HepG2 (cell line): ENCODE measurements around the gene ATL2. TPM values are rescaled to one million over a fixed set of nuclear protein-coding genes. Genes with fewer than 3 reads are reported as not detected.

ENCODE experiments used
- ATAC-seq: fragments of 200-7000 bp; cut with Tn5 transposase; 3 replicates; pipeline ENCODE4 v1.9.1; 2020; ENCODE audit warnings: mild to moderate bottlenecking, moderate library complexity
- BruUV-seq: library from RNA; stranded (reverse); fragments of 400-500 nt; replicated peaks from 2 replicates; lab custom pipeline; 2021; lab: Mats Ljungman, UMichigan
- CTCF ChIA-PET: fragments of 300-600 bp; formaldehyde crosslinking; extraction: SDS; loops from one replicate; lab custom pipeline; 2021; ENCODE audit warnings: low total read pairs, inconsistent platforms, low intra/inter-chr PET ratio; lab: Yijun Ruan, JAX
- POLR2A ChIA-PET: fragments of 350-600 bp; sonication (Branson Sonifier 250); formaldehyde crosslinking; loops from one replicate; lab custom pipeline; 2020; ENCODE audit warnings: antibody characterized with exemption, inconsistent platforms; lab: Yijun Ruan, JAX
- DNase-seq: peaks from one replicate; pipeline ENCODE4 v3.0.0-alpha.2; 2015; ENCODE audit warnings: low spot score
- FAIRE-seq: peaks from 3 replicates; lab custom pipeline; 2011; peaks lifted over from hg19 to GRCh38; lab: Jason Lieb, UNC
- H2AFZ ChIP-seq: one replicate; pipeline ENCODE4 v1.6.1; 2011; ENCODE audit warnings: low read length, inconsistent platforms
- H3K27ac ChIP-seq: fragments of 300-600 bp; 3 replicates; pipeline ENCODE4 v1.8.0; 2011; ENCODE audit warnings: mixed run types, mild to moderate bottlenecking, mixed read lengths, low read length, inconsistent platforms; ENCODE audit not compliant: insufficient read depth; ENCODE audit errors: extremely low read length
- H3K27me3 ChIP-seq, 2 experiments: fragments of 200-600 bp in 1 of 2; 2 replicates in 1 of 2; 3 replicates in 1 of 2; pipeline versions ENCODE4 v1.6.0 to v1.8.0; 2011; ENCODE audit warnings: low read length in 2 of 2, mild to moderate bottlenecking in 2 of 2, moderate library complexity in 2 of 2, inconsistent platforms in 1 of 2; ENCODE audit not compliant: insufficient read depth in 2 of 2, control insufficient read depth in 1 of 2
- H3K36me3 ChIP-seq, 2 experiments: fragments of 200-600 bp in 1 of 2; replicated peaks in 1 of 2; 2 replicates in 1 of 2; 3 replicates in 1 of 2; pipeline versions ENCODE4 v1.5.1 to v1.8.0; 2011; ENCODE audit warnings: low read length in 2 of 2, inconsistent platforms in 1 of 2; ENCODE audit not compliant: insufficient read depth in 2 of 2, control insufficient read depth in 1 of 2
- H3K4me1 ChIP-seq: 2 replicates; pipeline ENCODE4 v1.5.1; 2012; ENCODE audit warnings: low read length, inconsistent platforms; ENCODE audit not compliant: insufficient read depth
- H3K4me2 ChIP-seq: 2 replicates; pipeline ENCODE4 v1.6.0; 2011; ENCODE audit warnings: low read depth, low read length, inconsistent platforms
- H3K4me3 ChIP-seq, 3 experiments: fragments of 200-600 bp in 1 of 3; sonication (generic), shearing (Covaris generic) in 1 of 3; replicated peaks in 1 of 3; 2 replicates each; pipeline ENCODE4 v1.5.1; 2011 to 2016; ENCODE audit warnings: low read length in 3 of 3, inconsistent platforms in 2 of 3, low read depth in 2 of 3, mild to moderate bottlenecking in 2 of 3, control low read depth in 1 of 3, mixed read lengths in 1 of 3; ENCODE audit not compliant: insufficient read depth in 1 of 3
- H3K79me2 ChIP-seq: one replicate; pipeline ENCODE4 v1.6.1; 2011; ENCODE audit warnings: low read length, inconsistent platforms; ENCODE audit not compliant: insufficient read depth
- H3K9ac ChIP-seq: 2 replicates; pipeline ENCODE4 v1.6.0; 2011; ENCODE audit warnings: mild to moderate bottlenecking, low read depth, low read length, inconsistent platforms; ENCODE audit not compliant: insufficient read depth
- H3K9me3 ChIP-seq: 2 replicates; pipeline ENCODE4 v1.5.1; 2012; ENCODE audit warnings: mild to moderate bottlenecking, low read length
- H4K20me1 ChIP-seq: 2 replicates; pipeline ENCODE4 v1.6.0; 2011; ENCODE audit warnings: inconsistent platforms, mild to moderate bottlenecking, low read length, moderate library complexity; ENCODE audit not compliant: insufficient read depth
- EED ChIP-seq: sonication (generic); formaldehyde crosslinking; IDR thresholded peaks from 2 replicates; pipeline ENCODE4 v1.5.0; 2020; ENCODE audit warnings: mild to moderate bottlenecking, missing genetic modification reagents
- FOXA3 ChIP-seq: IDR thresholded peaks from 2 replicates; pipeline ENCODE4 v1.6.1; 2016; ENCODE audit warnings: missing genetic modification reagents, missing compliant biosample characterization
- MTF2 ChIP-seq: sonication (generic); formaldehyde crosslinking; IDR thresholded peaks from 2 replicates; pipeline ENCODE4 v1.5.0; 2020; ENCODE audit warnings: missing genetic modification reagents, borderline replicate concordance
- USF2 ChIP-seq, 2 experiments: sonication (generic) in 1 of 2; formaldehyde crosslinking in 1 of 2; IDR thresholded peaks; 2 replicates each; pipeline versions ENCODE4 v1.5.1 to v1.6.1; 2011 to 2020; ENCODE audit warnings: borderline replicate concordance in 1 of 2, low read depth in 1 of 2, low read length in 1 of 2, mild to moderate bottlenecking in 1 of 2, missing genetic modification reagents in 1 of 2, moderate library complexity in 1 of 2
- ZMAT3 ChIP-seq: sonication (generic); formaldehyde crosslinking; conservative IDR thresholded peaks from 2 replicates; pipeline ENCODE4 v1.7.0; 2021; ENCODE audit warnings: missing genetic modification reagents
- ZNF598 ChIP-seq: sonication (generic); formaldehyde crosslinking; IDR thresholded peaks from 2 replicates; pipeline ENCODE4 v1.5.1; 2020; ENCODE audit warnings: mild to moderate bottlenecking, missing genetic modification reagents, borderline replicate concordance
- ZNF614 ChIP-seq: IDR thresholded peaks from 2 replicates; pipeline ENCODE4 v1.6.1; 2018; ENCODE audit warnings: missing biosample characterization, missing genetic modification reagents, inconsistent platforms, borderline replicate concordance
- WGBS: methylation state at CpG from one replicate; pipeline ENCODE4 v1.1.6; 2017; ENCODE audit warnings: low lambda C conversion rate; 5-methylcytosine and 5-hydroxymethylcytosine counted together
- in situ Hi-C: cut with HindIII; loops from 2 replicates; pipeline ENCODE4 v1.10.0; 2017; ENCODE audit warnings: low pct_unique_long_range_greater_than_20kb; ENCODE audit not compliant: extremely low pct_ligation_motif_present
- intact Hi-C: fragments of 100-400 bp; cut with micrococcal nuclease; formaldehyde crosslinking; loops from one replicate; pipeline ENCODE4 v1.10.0; 2022; ENCODE audit not compliant: unreplicated experiment
- polyA plus RNA-seq, 8 experiments: library from polyadenylated mRNA; depleted of rRNA in 3 of 8; stranded (reverse) in 7 of 8; unstranded in 1 of 8; fragments of >200 nt; fragmentation: Illumina TruSeq in 4 of 8; extraction: Trizol in 4 of 8; gene quantifications; 2 replicates each; pipeline versions ENCODE4 v1.2.1 to v1.2.3, GENCODE V29; 2011 to 2016; ENCODE audit warnings: low read depth in 4 of 8, missing spikeins in 1 of 8, mixed read lengths in 1 of 8; ENCODE audit not compliant: insufficient read depth in 1 of 8
- total RNA-seq, 5 experiments: library from RNA; depleted of rRNA; stranded (reverse); fragments of >200 nt; fragmentation: Illumina TruSeq; extraction: Trizol; gene quantifications; 2 replicates each; pipeline ENCODE4 v1.2.3, GENCODE V29; 2016; ENCODE audit warnings: low read depth in 1 of 5

Gene ATL2
- total and polyA plus RNA-seq, 2 of the 13 experiments (the other 11 are each of a cell fraction or from before 2014, with no cell fraction given), result 56.5 to 119 TPM

GRCh38 chr2:38254796-38255195 lies 122.3 kb downstream of the ATL2 start:
- in situ Hi-C loops, result no loop called here
- intact Hi-C loops, result no loop called here
- no peak for TF ChIP-seq MTF2 (CRISPR knock-in tag)
- no peak for TF ChIP-seq EED (CRISPR knock-in tag)
- no peak for TF ChIP-seq ZNF598 (CRISPR knock-in tag)
- no peak for TF ChIP-seq USF2 (IDR thresholded peaks at IDR 0.05; ENCODE audit: low read depth, low read length)
- TF ChIP-seq USF2 (CRISPR knock-in tag; IDR thresholded peaks at IDR 0.05; ENCODE audit: borderline replicate concordance), result no peak
- no peak for TF ChIP-seq FOXA3 (CRISPR knock-in tag)
- TF ChIP-seq, all 625 proteins: peak for 0
- no peak overlapping the region for H3K4me2 ChIP-seq
- no peaks in the 10 kb centered on the region for H3K36me3 ChIP-seq
- WGBS, result 41% methylated on average over 5 of the region's 5 CpGs
- DNase-seq (no peak), ATAC-seq (no peak), FAIRE-seq (no peak)
- H3K9ac ChIP-seq, result no peak overlapping the region
- no TSS peak for BruUV-seq
- no peak overlapping the region for H3K4me3 ChIP-seq
- ChIA-PET POLR2A (no interaction called here), CTCF (no interaction called here)
- H3K4me1 ChIP-seq, result no peaks in the 10 kb centered on the region
- no peaks in the 10 kb centered on the region for H4K20me1 ChIP-seq
- H3K79me2 ChIP-seq, result no peaks in the 10 kb centered on the region
- no peak overlapping the region for H3K27ac ChIP-seq
- H2AFZ ChIP-seq, result no peak overlapping the region
- H3K27me3 ChIP-seq, result 0 out of 5 replicates have a peak, but pooled peaks cover 0 to 3% of the 10 kb centered on the region in 2 experiments
- H3K9me3 ChIP-seq, result no peaks in the 10 kb centered on the region

GRCh38 chr2:38251940-38252339 lies 125.1 kb downstream of the ATL2 start:
- in situ Hi-C loops, result no loop called here
- no peak overlapping the region for H3K4me2 ChIP-seq
- H3K4me1 ChIP-seq, result no peaks in the 10 kb centered on the region
- BruUV-seq, result no TSS peak
- 0% methylated on average over 1 of the region's 1 CpG for WGBS
- H3K27ac ChIP-seq, result no peak overlapping the region
- no peaks in the 10 kb centered on the region for H3K36me3 ChIP-seq
- no peak overlapping the region for H2AFZ ChIP-seq
- H3K9ac ChIP-seq, result no peak overlapping the region
- H4K20me1 ChIP-seq, result no peaks in the 10 kb centered on the region
- TF ChIP-seq ZMAT3 (CRISPR knock-in tag) (no peak), ZNF614 (CRISPR knock-in tag) (no peak)
- CTCF ChIA-PET, result no interaction called here
- no peaks in the 10 kb centered on the region for H3K9me3 ChIP-seq
- no peak for FAIRE-seq
- no peak for DNase-seq
- no peak for ATAC-seq
- POLR2A ChIA-PET, result no interaction called here
- intact Hi-C loops, result no loop called here
- H3K4me3 ChIP-seq, result no peak overlapping the region
- no peaks in the 10 kb centered on the region for H3K27me3 ChIP-seq
- no peaks in the 10 kb centered on the region for H3K79me2 ChIP-seq
